GM10266 (cell line): ENCODE data around the gene COL28A1.

Experiments
- DNase-seq: peaks from one replicate; pipeline ENCODE4 v3.0.0; 2012; ENCODE audit errors: extremely low spot score
- CTCF ChIP-seq: IDR thresholded peaks from 2 replicates; pipeline ENCODE4 v1.5.1; 2012; ENCODE audit warnings: mild to moderate bottlenecking, low read depth; ENCODE audit not compliant: control insufficient read depth, insufficient read depth; ENCODE audit errors: missing control alignments

The COL28A1 gene

GRCh38 chr7:7576344-7576743 lies 40.7 kb upstream of the COL28A1 start:
- no peak for DNase-seq
- TF ChIP-seq CTCF: no peak

GRCh38 chr7:7573701-7574100 lies 38.0 kb upstream of the COL28A1 start:
- no peak for DNase-seq

DNA sequence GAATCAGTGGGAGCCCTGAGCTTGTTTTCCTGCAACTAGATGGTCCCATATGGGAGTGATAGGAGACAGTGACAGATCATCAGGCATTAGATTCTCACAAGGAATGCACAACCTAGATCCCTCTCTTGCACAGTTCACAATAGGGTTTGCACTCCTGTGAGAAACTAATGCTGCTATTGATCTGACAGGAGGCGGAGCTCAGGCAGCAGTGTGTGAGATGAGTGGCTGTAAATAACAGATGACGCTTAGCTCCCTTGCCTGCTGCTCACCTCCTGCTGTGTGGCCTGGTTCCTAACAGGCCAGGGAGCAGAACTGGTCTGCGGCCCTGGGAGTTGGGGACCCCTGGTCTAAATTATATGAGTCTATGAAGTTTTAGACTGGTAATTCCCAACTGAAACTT lies 34.9 kb upstream of the COL28A1 start:
- TF ChIP-seq CTCF: no peak
- no peak for DNase-seq

More at GRCh38 chr7:7573701-7574100, 38.0 kb upstream of the COL28A1 start:
- TF ChIP-seq CTCF: no peak

- peak; percentile 25 for DNase-seq
- no peak for TF ChIP-seq CTCF
Observed at GRCh38 chr7:7569615-7570014, 33.9 kb upstream of the COL28A1 start.

- peak; percentile 83 for DNase-seq
- no peak for TF ChIP-seq CTCF
Observed at GRCh38 chr7:7569081-7569527, 33.4 kb upstream of the COL28A1 start.

- DNase-seq: peak; percentile 10
- no peak for TF ChIP-seq CTCF
Observed at GRCh38 chr7:7568553-7568952, 32.9 kb upstream of the COL28A1 start.

GRCh38 chr7:7567898-7568531 lies 32.3 kb upstream of the COL28A1 start:
- peak; percentile 34 for DNase-seq

More at GRCh38 chr7:7567898-7568531, 32.3 kb upstream of the COL28A1 start:
- no peak for TF ChIP-seq CTCF
